Measurements from ENCODE around the gene SORBS1.

Gene SORBS1

GRCh38 chr10:95565336-95565735 is 4.2 kb upstream of the SORBS1 start:
- no peak for DNase-seq (ENCODE audit: low read depth)

- DNase-seq (ENCODE audit: low read depth) = no peak
These were observed 3.1 kb upstream of the SORBS1 start for GRCh38 chr10:95564291-95564690.

- no peak for DNase-seq (ENCODE audit: low read depth)
These were observed 1.3 kb upstream of the SORBS1 start for GRCh38 chr10:95562341-95562965.

- no peak for DNase-seq (ENCODE audit: low read depth)
These were observed 650 bp upstream of the SORBS1 start for GRCh38 chr10:95561864-95562177.

- DNase-seq (ENCODE audit: low read depth) = no peak
These were observed 644 bp downstream of the SORBS1 start for GRCh38 chr10:95560278-95561176.

- no peak for DNase-seq (ENCODE audit: low read depth)
These were observed 1.3 kb downstream of the SORBS1 start for GRCh38 chr10:95559896-95560277.

GRCh38 chr10:95559471-95559870 is 1.7 kb downstream of the SORBS1 start:
- DNase-seq (ENCODE audit: low read depth) = no peak

- no peak for DNase-seq (ENCODE audit: low read depth)
These were observed 2.4 kb downstream of the SORBS1 start for GRCh38 chr10:95558593-95559320.

GRCh38 chr10:95556994-95557767 is 4.0 kb downstream of the SORBS1 start:
- DNase-seq (ENCODE audit: low read depth) = no peak

- DNase-seq (ENCODE audit: low read depth) = no peak
These were observed 7.5 kb downstream of the SORBS1 start for GRCh38 chr10:95553674-95554073.

- DNase-seq (ENCODE audit: low read depth) = no peak
These were observed 8.4 kb downstream of the SORBS1 start for GRCh38 chr10:95552679-95553342.

- DNase-seq (ENCODE audit: low read depth) = no peak
These were observed 11.0 kb downstream of the SORBS1 start for GRCh38 chr10:95550073-95550672.

- no peak for DNase-seq (ENCODE audit: low read depth)
These were observed 13.3 kb downstream of the SORBS1 start for GRCh38 chr10:95547791-95548435.

GRCh38 chr10:95547197-95547596 is 14.0 kb downstream of the SORBS1 start:
- DNase-seq (ENCODE audit: low read depth) = no peak

GRCh38 chr10:95545981-95546380 is 15.2 kb downstream of the SORBS1 start:
- DNase-seq (ENCODE audit: low read depth) = no peak

GRCh38 chr10:95544783-95545500 is 16.2 kb downstream of the SORBS1 start:
- no peak for DNase-seq (ENCODE audit: low read depth)

GRCh38 chr10:95543459-95543858 is 17.7 kb downstream of the SORBS1 start:
- no peak for DNase-seq (ENCODE audit: low read depth)

- DNase-seq (ENCODE audit: low read depth) = no peak
These were observed 18.4 kb downstream of the SORBS1 start for GRCh38 chr10:95542761-95543160.

GRCh38 chr10:95542330-95542729 is 18.8 kb downstream of the SORBS1 start:
- no peak for DNase-seq (ENCODE audit: low read depth)

GRCh38 chr10:95540514-95541052 is 20.6 kb downstream of the SORBS1 start:
- no peak for DNase-seq (ENCODE audit: low read depth)

All from stromal cell of bone marrow (primary cell).